HL-60 (cell line): ENCODE measurements around the gene LAMA4.

ENCODE experiments used
- POLR2AphosphoS5 ChIP-seq: IDR thresholded peaks from 2 replicates; pipeline ENCODE4 v1.6.1; 2012; ENCODE audit warnings: low read depth
- TF ChIP-seq, protein P1 (sequence below): IDR thresholded peaks from one replicate; pipeline ENCODE4 v1.5.1; 2011; ENCODE audit warnings: low read length, control low read depth, inconsistent platforms; ENCODE audit not compliant: insufficient read depth

- TF ChIP-seq, protein P1, sequence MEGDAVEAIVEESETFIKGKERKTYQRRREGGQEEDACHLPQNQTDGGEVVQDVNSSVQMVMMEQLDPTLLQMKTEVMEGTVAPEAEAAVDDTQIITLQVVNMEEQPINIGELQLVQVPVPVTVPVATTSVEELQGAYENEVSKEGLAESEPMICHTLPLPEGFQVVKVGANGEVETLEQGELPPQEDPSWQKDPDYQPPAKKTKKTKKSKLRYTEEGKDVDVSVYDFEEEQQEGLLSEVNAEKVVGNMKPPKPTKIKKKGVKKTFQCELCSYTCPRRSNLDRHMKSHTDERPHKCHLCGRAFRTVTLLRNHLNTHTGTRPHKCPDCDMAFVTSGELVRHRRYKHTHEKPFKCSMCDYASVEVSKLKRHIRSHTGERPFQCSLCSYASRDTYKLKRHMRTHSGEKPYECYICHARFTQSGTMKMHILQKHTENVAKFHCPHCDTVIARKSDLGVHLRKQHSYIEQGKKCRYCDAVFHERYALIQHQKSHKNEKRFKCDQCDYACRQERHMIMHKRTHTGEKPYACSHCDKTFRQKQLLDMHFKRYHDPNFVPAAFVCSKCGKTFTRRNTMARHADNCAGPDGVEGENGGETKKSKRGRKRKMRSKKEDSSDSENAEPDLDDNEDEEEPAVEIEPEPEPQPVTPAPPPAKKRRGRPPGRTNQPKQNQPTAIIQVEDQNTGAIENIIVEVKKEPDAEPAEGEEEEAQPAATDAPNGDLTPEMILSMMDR, result no peak
- TF ChIP-seq POLR2AphosphoS5, result no peak
These were observed 33.3 kb upstream of the LAMA4 start for GRCh38 chr6:112287577-112288225.
